ENCODE results near the gene PDE4DIP. TPM values are rescaled to one million over a fixed set of nuclear protein-coding genes. Genes with fewer than 3 reads are reported as not detected.
"Not testable (repeated sequence)": the region's sequence is repeated elsewhere in the genome, so short reads cannot be mapped to it uniquely, and the experiment has no call there.

The PDE4DIP gene
- total RNA-seq, 2 donors from 2014 or later: 47.2 to 66.0 TPM

DNA sequence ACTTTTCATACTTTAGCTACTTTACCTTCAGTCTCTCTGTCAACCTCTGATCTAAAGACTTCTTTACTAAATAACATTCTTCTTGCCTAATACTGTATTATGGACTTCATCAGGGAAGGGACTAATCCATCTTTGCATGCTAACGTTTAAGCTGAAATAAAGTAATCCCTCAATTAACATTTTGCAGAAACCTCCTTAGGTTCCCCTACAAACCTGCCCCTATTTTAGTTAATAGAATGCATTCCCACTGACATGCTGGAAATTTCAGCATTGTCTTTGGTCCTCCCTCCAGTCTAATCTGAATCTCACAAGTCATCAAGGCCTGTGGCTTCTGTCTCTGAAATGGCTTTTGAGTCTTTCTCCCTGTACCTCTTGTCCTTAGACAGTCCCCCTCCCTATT lies 83.4 kb downstream of the PDE4DIP start:
- not testable (repeated sequence) for H3K4me3 Mint-ChIP-seq; H3K27me3 Mint-ChIP-seq; ATAC-seq (replicated peaks); H3K9me3 Mint-ChIP-seq; H3K4me1 Mint-ChIP-seq; H3K27ac Mint-ChIP-seq; H3K36me3 Mint-ChIP-seq (ENCODE audit: low read depth)

DNA sequence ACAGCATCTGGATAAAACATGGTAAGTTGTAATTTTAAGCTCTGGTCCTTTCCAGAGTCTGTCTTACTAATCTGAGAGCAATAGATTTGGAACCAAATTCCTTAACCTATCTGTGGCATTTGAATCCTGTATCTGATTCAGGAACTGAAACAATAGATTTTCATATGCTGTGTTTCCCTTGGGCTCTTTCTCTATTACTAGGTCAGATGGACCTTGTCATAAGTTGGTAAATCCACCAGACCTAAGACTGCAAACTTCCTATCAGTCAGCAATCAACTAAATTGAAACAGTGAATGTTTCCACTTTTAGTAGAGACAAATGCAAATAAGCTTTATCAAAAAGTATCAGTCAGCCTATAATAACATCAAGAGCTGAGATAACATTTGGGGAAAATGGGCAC lies 85.0 kb downstream of the PDE4DIP start:
- H3K36me3 Mint-ChIP-seq (ENCODE audit: low read depth); H3K9me3 Mint-ChIP-seq; ATAC-seq (replicated peaks); H3K4me1 Mint-ChIP-seq; H3K27ac Mint-ChIP-seq; H3K27me3 Mint-ChIP-seq; H3K4me3 Mint-ChIP-seq: not testable (repeated sequence)

DNA sequence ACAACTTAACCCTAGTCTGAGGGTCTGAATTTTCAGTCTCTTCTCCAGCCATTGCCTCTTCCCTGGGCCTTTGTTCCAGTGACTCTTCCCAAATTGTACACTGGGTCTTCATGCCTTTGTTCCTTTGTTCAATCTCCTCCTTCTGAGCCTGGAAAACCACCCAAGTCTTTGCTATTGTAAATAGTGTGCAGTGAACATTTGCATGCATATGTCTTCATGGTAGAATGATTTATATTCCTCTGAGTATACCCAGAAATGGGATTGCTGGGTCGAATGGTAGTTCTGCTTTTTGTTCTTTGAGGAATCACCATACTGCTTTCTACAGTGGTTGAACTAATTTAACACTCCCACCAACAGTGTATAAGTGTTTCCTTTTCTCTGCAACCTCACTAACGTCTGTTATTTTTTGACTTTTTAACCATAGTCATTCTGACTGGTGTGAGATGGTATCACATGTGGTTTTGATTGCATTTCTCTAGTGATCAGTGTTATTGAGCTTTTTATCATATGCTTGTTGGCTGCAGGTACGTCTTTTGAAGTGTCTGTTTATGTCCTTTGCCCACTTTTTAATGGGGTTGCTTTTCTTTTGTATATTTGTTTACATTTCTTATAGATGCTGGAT lies 91.3 kb downstream of the PDE4DIP start:
- not testable (repeated sequence) for H3K4me3 Mint-ChIP-seq; H3K27ac Mint-ChIP-seq; ATAC-seq (replicated peaks); H3K9me3 Mint-ChIP-seq; H3K4me1 Mint-ChIP-seq; H3K27me3 Mint-ChIP-seq; H3K36me3 Mint-ChIP-seq (ENCODE audit: low read depth)

DNA sequence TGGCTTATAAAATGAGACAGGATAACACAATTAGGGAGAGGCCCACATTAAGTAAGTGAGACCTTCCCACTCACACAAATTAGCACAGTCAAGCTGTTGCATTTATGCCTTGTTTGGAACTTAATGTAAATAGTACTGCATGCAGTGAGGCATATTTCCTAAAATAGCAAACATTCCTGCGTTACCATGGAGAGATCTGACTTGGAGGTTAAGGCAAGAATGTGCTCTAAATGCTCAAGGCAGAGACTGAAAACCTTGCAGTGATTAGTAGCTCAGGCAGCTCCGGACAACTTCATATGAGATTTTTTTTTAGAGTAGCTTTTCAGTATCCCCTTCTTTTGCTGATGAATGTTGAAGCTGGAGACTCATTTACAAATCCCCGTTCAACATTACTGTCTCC lies 98.7 kb downstream of the PDE4DIP start:
- not testable (repeated sequence) for H3K27ac Mint-ChIP-seq; H3K4me3 Mint-ChIP-seq; H3K4me1 Mint-ChIP-seq; H3K36me3 Mint-ChIP-seq (ENCODE audit: low read depth); ATAC-seq (replicated peaks); H3K9me3 Mint-ChIP-seq; H3K27me3 Mint-ChIP-seq

DNA sequence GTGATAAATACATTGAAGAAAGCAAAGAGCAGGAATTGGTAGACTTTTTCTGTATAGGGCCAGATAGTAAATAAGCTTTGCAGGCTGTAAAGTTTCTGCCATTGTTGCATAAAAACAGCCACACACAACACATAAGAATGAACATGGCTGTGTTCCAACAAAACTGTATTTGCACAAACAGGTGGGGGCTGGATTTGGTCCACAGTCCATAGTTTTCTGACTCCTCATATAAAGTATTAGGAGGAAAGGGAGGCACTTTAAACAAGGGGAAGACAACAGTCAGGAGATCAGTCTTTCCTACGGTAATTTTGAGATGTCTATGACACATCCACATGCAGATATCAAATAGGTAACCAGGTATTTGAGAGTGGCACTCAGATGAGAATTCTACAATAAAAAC lies 100.9 kb downstream of the PDE4DIP start:
- not testable (repeated sequence) for H3K9me3 Mint-ChIP-seq; H3K36me3 Mint-ChIP-seq (ENCODE audit: low read depth); ATAC-seq (replicated peaks); H3K4me3 Mint-ChIP-seq; H3K27ac Mint-ChIP-seq; H3K27me3 Mint-ChIP-seq; H3K4me1 Mint-ChIP-seq

DNA sequence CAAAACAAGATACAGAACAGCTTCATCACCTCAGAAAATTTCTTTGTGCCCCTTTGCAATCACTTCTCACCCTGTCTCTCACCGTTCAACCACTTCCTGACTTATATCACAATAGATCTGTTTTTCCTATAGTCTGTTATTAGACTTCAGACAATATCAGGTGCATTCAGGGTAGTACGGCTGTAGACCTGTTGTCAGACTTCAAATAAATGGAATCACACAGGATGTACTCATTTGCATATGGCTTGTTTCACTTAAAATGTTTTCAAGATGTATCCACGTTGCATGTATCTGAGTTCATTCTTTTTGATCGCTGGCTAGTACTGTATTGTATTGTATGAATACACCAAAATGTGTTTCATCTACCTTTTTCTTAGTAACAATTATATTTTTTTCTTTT lies 104.5 kb downstream of the PDE4DIP start:
- H3K9me3 Mint-ChIP-seq; H3K27me3 Mint-ChIP-seq; H3K36me3 Mint-ChIP-seq (ENCODE audit: low read depth); H3K4me1 Mint-ChIP-seq; H3K4me3 Mint-ChIP-seq; H3K27ac Mint-ChIP-seq; ATAC-seq (replicated peaks): not testable (repeated sequence)

DNA sequence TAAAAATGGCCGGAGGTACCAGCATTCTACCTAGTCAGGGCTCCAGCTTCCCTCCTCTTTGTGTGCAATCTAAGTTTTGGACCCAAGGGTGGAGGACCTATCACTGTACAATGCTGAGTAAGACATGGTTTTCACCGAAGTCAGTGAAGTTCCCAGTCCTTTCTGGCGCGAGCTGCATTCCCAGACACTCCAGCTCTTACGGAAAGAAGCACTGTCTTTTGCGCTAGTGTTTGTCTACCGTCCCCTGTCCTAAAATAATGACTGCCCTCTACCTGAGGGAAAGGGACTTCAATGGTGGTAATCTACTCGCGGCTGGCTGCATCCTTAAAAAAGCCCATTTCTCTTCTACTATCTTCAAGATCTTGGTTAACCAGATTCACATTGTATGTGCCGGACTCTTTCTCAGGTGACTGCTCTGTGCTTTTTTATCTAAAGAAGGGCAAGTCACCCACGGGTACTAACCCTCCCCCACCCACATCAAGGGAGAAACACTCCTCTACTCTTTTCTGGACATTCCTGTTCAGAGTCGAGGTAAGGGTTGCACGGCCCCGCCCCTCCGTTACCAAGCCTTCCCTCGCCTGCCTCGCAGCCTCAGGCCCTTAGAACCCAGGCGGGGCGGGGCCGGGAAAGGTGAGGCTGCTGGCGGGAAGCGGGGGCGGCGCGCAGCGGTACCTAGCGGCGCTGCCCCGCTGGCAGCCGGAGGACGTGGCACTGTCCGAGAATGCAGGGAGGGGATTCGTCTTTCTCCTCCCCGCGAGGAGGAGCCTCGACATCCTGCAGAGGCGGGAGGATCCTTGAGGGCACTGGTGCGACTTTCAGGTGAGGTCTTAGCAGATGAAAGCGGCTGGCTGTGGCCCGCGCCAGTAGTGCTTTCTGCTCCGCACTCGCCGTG lies 107.4 kb downstream of the PDE4DIP start:
- H3K4me3 Mint-ChIP-seq: peak overlapping the region; percentile 87
- H3K36me3 Mint-ChIP-seq (ENCODE audit: low read depth); H3K27me3 Mint-ChIP-seq; H3K9me3 Mint-ChIP-seq; H3K4me1 Mint-ChIP-seq: not testable (repeated sequence)
- H3K27ac Mint-ChIP-seq: peak overlapping the region; percentile 86
- ATAC-seq (replicated peaks): peak; percentile 88

DNA sequence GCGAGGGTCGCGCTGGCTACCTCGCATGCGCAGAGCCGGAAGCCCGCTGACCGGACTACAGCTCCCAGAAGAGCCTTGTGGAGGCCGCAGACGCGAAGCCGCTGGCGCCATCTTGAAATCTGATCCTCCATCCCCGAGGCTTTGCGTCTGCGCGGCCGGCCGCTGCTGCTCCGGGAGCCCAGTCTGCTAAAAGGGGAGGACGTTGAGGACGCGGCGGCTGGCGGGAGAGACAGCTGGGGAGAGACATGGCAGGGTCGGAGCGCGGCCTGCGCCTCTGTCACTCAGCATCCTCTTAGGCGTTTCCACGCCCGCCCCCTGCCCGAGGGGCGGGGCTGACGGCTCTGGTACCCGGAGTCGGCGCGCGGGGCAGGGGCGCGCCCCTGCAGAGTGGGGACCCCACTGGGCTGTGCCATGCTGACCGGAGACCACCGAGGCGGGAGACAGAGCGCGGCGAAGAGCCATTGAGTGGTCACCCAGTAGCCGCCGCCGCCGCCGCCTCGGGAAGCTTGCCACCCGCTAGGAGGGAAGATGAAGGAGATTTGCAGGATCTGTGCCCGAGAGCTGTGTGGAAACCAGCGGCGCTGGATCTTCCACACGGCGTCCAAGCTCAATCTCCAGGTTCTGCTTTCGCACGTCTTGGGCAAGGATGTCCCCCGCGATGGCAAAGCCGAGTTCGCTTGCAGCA lies 108.2 kb downstream of the PDE4DIP start:
- Mint-ChIP-seq H3K27ac (peak overlapping the region; percentile 86), H3K4me3 (peak overlapping the region; percentile 87)
- not testable (repeated sequence) for H3K4me1 Mint-ChIP-seq; H3K27me3 Mint-ChIP-seq; H3K36me3 Mint-ChIP-seq (ENCODE audit: low read depth); H3K9me3 Mint-ChIP-seq
- ATAC-seq (replicated peaks): peak; percentile 63

DNA sequence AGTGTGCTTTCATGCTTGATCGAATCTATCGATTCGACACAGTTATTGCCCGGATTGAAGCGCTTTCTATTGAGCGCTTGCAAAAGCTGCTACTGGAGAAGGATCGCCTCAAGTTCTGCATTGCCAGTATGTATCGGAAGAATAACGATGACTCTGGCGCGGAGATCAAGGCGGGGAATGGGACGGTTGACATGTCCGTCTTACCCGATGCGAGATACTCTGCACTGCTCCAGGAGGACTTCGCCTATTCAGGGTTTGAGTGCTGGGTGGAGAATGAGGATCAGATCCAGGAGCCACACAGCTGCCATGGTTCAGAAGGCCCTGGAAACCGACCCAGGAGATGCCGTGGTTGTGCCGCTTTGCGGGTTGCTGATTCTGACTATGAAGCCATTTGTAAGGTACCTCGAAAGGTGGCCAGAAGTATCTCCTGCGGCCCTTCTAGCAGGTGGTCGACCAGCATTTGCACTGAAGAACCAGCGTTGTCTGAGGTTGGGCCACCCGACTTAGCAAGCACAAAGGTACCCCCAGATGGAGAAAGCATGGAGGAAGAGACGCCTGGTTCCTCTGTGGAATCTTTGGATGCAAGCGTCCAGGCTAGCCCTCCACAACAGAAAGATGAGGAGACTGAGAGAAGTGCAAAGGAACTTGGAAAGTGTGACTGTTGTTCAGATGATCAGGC lies 108.8 kb downstream of the PDE4DIP start:
- not testable (repeated sequence) for H3K9me3 Mint-ChIP-seq; H3K27ac Mint-ChIP-seq; H3K4me1 Mint-ChIP-seq; ATAC-seq (replicated peaks); H3K36me3 Mint-ChIP-seq (ENCODE audit: low read depth); H3K27me3 Mint-ChIP-seq
- peak overlapping the region; percentile 79 for H3K4me3 Mint-ChIP-seq

DNA sequence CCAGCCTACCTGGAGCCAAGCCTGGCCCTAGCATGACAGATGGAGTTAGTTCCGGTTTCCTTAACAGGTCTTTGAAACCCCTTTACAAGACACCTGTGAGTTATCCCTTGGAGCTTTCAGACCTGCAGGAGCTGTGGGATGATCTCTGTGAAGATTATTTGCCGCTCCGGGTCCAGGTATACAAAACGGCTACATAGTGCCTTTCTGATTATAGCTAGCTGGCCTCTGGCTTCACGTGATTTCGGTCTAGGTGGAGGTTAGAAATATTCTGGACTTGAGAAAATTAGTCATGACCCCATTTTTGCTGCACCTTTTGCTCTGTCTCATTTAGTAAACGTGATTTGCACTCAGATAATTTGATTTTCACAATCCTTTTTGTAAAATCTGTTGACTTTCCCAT lies 109.5 kb downstream of the PDE4DIP start:
- H3K36me3 Mint-ChIP-seq (ENCODE audit: low read depth): not testable (repeated sequence)

DNA sequence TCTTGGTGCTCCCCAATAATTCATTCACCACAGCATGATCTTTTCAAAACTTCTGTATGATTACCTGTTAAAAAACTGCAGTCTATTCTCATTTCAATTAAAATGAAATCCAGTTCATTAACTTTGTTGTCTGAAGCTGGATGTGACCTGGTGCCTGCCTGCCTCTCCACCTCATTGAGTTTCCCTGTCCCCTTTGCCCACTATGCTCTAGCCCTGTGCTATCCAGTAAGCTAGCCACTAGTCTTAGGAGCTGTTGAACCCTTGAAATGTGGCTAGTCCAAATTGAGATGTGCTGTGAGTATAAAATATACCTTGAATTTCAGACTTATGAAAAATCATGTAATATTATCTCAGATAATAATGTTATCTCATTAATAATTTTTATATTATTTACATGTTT lies 114.1 kb downstream of the PDE4DIP start:
- H3K36me3 Mint-ChIP-seq (ENCODE audit: low read depth); H3K4me1 Mint-ChIP-seq; ATAC-seq (replicated peaks); H3K27ac Mint-ChIP-seq; H3K27me3 Mint-ChIP-seq; H3K9me3 Mint-ChIP-seq: not testable (repeated sequence)
- peak overlapping the region; percentile 43 for H3K4me3 Mint-ChIP-seq

More for the DNA sequence above, 109.5 kb downstream of the PDE4DIP start:
- not testable (repeated sequence) for H3K9me3 Mint-ChIP-seq; H3K4me1 Mint-ChIP-seq; H3K27ac Mint-ChIP-seq; ATAC-seq (replicated peaks); H3K27me3 Mint-ChIP-seq
- peak overlapping the region; percentile 79 for H3K4me3 Mint-ChIP-seq

DNA sequence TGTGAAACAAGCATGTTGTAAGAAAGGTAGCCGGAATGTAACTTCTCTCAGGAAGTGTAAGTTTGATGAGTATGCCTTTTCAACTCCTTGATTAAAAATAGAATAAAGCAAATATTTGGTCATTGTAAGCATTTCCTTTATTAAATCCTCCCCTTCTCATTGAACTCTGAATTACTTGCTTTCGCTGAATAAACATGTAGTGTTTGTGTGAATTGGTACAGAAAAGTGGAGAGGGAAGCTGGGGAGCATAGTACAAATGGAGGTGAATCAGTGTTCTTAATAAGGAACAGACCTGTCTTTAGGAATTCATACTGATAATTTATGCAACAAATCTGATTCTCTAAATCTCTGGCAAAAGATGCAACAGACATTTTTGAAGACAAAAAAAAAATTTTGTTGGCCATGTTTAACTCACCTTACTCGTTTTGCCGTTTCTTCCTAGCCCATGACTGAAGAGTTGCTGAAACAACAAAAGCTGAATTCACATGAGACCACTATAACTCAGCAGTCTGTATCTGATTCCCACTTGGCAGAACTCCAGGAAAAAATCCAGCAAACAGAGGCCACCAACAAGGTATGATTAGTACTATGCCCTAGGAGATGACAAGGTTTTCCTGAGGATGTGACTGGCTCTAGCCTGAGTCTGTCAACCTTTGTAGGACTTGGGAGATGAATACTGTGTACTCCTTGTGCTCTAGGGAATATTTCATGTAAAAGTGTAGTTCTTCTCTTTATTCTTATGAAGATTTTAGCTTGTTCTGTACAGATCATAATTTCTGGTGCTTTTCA lies 116.2 kb downstream of the PDE4DIP start:
- not testable (repeated sequence) for H3K4me1 Mint-ChIP-seq; H3K27ac Mint-ChIP-seq; H3K27me3 Mint-ChIP-seq; H3K4me3 Mint-ChIP-seq; H3K9me3 Mint-ChIP-seq; ATAC-seq (replicated peaks)
- peaks cover 11% of the 10 kb centered on the region for H3K36me3 Mint-ChIP-seq (ENCODE audit: low read depth)

DNA sequence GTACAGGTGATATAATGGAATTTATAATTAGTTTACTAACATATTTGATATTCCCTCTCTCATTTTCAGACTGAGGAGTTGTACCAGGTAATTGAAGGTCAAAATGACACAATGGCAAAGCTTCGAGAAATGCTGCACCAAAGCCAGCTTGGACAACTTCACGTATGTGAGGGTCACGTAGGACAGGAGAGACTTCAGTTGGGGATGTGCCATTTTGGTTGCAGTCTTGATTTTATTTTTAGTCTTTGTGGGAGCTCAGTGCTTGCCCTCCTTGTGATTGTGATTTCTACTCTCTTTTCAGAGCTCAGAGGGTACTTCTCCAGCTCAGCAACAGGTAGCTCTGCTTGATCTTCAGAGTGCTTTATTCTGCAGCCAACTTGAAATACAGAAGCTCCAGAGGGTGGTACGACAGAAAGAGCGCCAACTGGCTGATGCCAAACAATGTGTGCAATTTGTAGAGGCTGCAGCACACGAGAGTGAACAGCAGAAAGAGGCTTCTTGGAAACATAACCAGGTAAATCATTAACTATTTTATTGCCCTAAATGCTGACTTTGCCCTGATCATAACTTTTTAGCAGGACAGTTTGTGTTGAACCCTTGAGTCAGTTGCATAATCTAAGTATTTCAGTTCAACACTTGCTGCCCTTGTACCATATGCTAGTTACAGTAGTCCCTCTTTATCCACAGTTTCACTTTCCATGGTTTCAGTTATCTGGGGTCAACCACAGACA lies 118.1 kb downstream of the PDE4DIP start:
- ATAC-seq (replicated peaks); H3K27me3 Mint-ChIP-seq; H3K27ac Mint-ChIP-seq; H3K4me1 Mint-ChIP-seq; H3K4me3 Mint-ChIP-seq; H3K9me3 Mint-ChIP-seq: not testable (repeated sequence)
- H3K36me3 Mint-ChIP-seq (ENCODE audit: low read depth): peaks cover 13% of the 10 kb centered on the region
